Neural cell (in vitro differentiated cells): ENCODE results near the gene CYB5A. TPM values are rescaled to one million over a fixed set of nuclear protein-coding genes. Genes with fewer than 3 reads are reported as not detected.

ENCODE experiments used
- H2AFZ ChIP-seq: fragments of 200-600, 300-800 bp; sonication (generic), shearing (Covaris generic); 2 replicates; pipeline ENCODE4 v1.6.0; 2014; ENCODE audit warnings: low read depth, mild to moderate bottlenecking, antibody characterized with exemption, low read length, moderate library complexity
- H3F3A ChIP-seq: fragments of 200-600 bp; shearing (Covaris generic); 2 replicates; pipeline ENCODE4 v1.6.1; 2016; ENCODE audit warnings: mild to moderate bottlenecking, moderate library complexity, mixed read lengths, antibody characterized with exemption, low read length; ENCODE audit not compliant: insufficient read depth, poor library complexity, severe bottlenecking
- H3K27ac ChIP-seq: fragments of 200-600, 300-800 bp; sonication (generic), shearing (Covaris generic); 2 replicates; pipeline ENCODE4 v1.5.1; 2014; ENCODE audit warnings: mild to moderate bottlenecking, low read length, moderate library complexity
- H3K27me3 ChIP-seq: fragments of 300-800, 200-600 bp; sonication (generic), shearing (Covaris generic); 2 replicates; pipeline ENCODE4 v1.6.0; 2014; ENCODE audit warnings: mild to moderate bottlenecking, low read depth, low read length, moderate library complexity; ENCODE audit not compliant: insufficient read depth
- H3K36me3 ChIP-seq: fragments of 300-800, 200-600 bp; sonication (generic), shearing (Covaris generic); 2 replicates; pipeline ENCODE4 v1.5.1; 2014; ENCODE audit warnings: mild to moderate bottlenecking, antibody characterized with exemption, low read length, moderate library complexity; ENCODE audit not compliant: insufficient read depth
- H3K4me2 ChIP-seq: fragments of 300-800, 200-600 bp; sonication (generic), shearing (Covaris generic); 2 replicates; pipeline ENCODE4 v1.6.0; 2014; ENCODE audit warnings: mild to moderate bottlenecking, low read length
- H3K4me3 ChIP-seq: fragments of 300-800, 200-600 bp; sonication (generic), shearing (Covaris generic); 2 replicates; pipeline ENCODE4 v1.5.1; 2014; ENCODE audit warnings: mild to moderate bottlenecking, low read length, moderate library complexity
- H3K79me2 ChIP-seq: fragments of 200-600 bp; shearing (Covaris generic); replicated peaks from 2 replicates; pipeline ENCODE4 v1.6.0; 2014; ENCODE audit warnings: mild to moderate bottlenecking, low read length, moderate library complexity; ENCODE audit not compliant: insufficient read depth
- H3K9ac ChIP-seq: fragments of 300-800, 200-600 bp; sonication (generic), shearing (Covaris generic); 2 replicates; pipeline ENCODE4 v1.6.1; 2016; ENCODE audit warnings: mild to moderate bottlenecking, low read length, mixed read lengths
- H3K9me2 ChIP-seq: fragments of 200-600 bp; shearing (Covaris generic); 2 replicates; pipeline ENCODE4 v1.6.1; 2016; ENCODE audit warnings: mild to moderate bottlenecking, low read length, mixed read lengths; ENCODE audit not compliant: insufficient read depth
- H3K9me3 ChIP-seq: fragments of 200-600, 300-800 bp; sonication (generic), shearing (Covaris generic); 2 replicates; pipeline ENCODE4 v1.6.1; 2016; ENCODE audit warnings: mild to moderate bottlenecking, mixed run types, low read length, moderate library complexity, mixed read lengths
- H4K20me1 ChIP-seq: fragments of 200-600 bp; shearing (Covaris generic); 2 replicates; pipeline ENCODE4 v1.6.1; 2016; ENCODE audit warnings: mild to moderate bottlenecking, mixed run types; ENCODE audit not compliant: insufficient read depth
- CTCF ChIP-seq: fragments of 450-650 bp; IDR thresholded peaks from 2 replicates; pipeline ENCODE4 v1.5.1; 2014; ENCODE audit warnings: antibody characterized with exemption, mild to moderate bottlenecking, moderate library complexity; ENCODE audit not compliant: poor library complexity, severe bottlenecking
- EP300 ChIP-seq: fragments of 450-650 bp; conservative IDR thresholded peaks from 2 replicates; pipeline ENCODE4 v1.6.1; 2014; ENCODE audit warnings: antibody characterized with exemption, mild to moderate bottlenecking, moderate library complexity; ENCODE audit not compliant: poor library complexity, severe bottlenecking
- EZH2 ChIP-seq: fragments of 200-600, 300-800 bp; shearing (Covaris generic), sonication (generic); IDR thresholded peaks from 2 replicates; pipeline ENCODE4 v1.6.1; 2014; ENCODE audit warnings: antibody characterized with exemption, low read length, borderline replicate concordance, mild to moderate bottlenecking; ENCODE audit not compliant: insufficient read depth, poor library complexity, severe bottlenecking
- MXI1 ChIP-seq: fragments of 450-650 bp; conservative IDR thresholded peaks from 2 replicates; pipeline ENCODE4 v1.6.1; 2014; ENCODE audit warnings: antibody characterized with exemption, mild to moderate bottlenecking; ENCODE audit not compliant: poor library complexity, severe bottlenecking
- POLR2AphosphoS5 ChIP-seq: IDR thresholded peaks from 2 replicates; pipeline ENCODE4 v1.6.1; 2012
- RAD21 ChIP-seq: fragments of 450-650 bp; conservative IDR thresholded peaks from 2 replicates; pipeline ENCODE4 v1.6.1; 2014; ENCODE audit warnings: antibody characterized with exemption, mild to moderate bottlenecking, moderate library complexity
- REST ChIP-seq: IDR thresholded peaks from 2 replicates; pipeline ENCODE4 v1.6.1; 2012; ENCODE audit warnings: borderline replicate concordance
- SMC3 ChIP-seq: fragments of 450-650 bp; conservative IDR thresholded peaks from 2 replicates; pipeline ENCODE4 v1.6.1; 2014; ENCODE audit warnings: antibody characterized with exemption, mild to moderate bottlenecking, moderate library complexity; ENCODE audit not compliant: poor library complexity
- TAF1 ChIP-seq: IDR thresholded peaks from 2 replicates; pipeline ENCODE4 v1.6.1; 2012; ENCODE audit warnings: low read depth
- polyA plus RNA-seq: library from polyadenylated mRNA; depleted of rRNA; stranded (reverse); fragments of >200 nt; gene quantifications from 2 replicates; pipeline ENCODE4 v1.2.3, GENCODE V29; 2014

Gene CYB5A
- polyA plus RNA-seq, 1 donor from 2014 or later = 35.4 TPM

GRCh38 chr18:74292541-74292858, 737 bp upstream of the CYB5A start:
- Histone ChIP-seq H2AFZ (no peak overlapping the region), H3F3A (no peaks in the 10 kb centered on the region), H4K20me1 (no peaks in the 10 kb centered on the region), H3K27ac (peak overlapping the region; percentile 18), H3K9me2 (no peaks in the 10 kb centered on the region), H3K9ac (peak overlapping the region; percentile 58), H3K4me3 (peak overlapping the region; percentile 99), H3K36me3 (no peaks in the 10 kb centered on the region), H3K4me2 (peak overlapping the region; percentile 54), H3K9me3 (no peaks in the 10 kb centered on the region), H3K27me3 (no peaks in the 10 kb centered on the region), H3K79me2 (no peaks in the 10 kb centered on the region)
- no peak for TF ChIP-seq TAF1

- Histone ChIP-seq H4K20me1 (no peaks in the 10 kb centered on the region), H3K4me2 (peak overlapping the region; percentile 60), H3K4me3 (peak overlapping the region; percentile 99), H3K9me3 (no peaks in the 10 kb centered on the region), H3K9me2 (no peaks in the 10 kb centered on the region), H3K27ac (peak overlapping the region; percentile 39), H3K36me3 (no peaks in the 10 kb centered on the region), H3K27me3 (no peaks in the 10 kb centered on the region), H3K9ac (peak overlapping the region; percentile 65), H3F3A (no peaks in the 10 kb centered on the region), H2AFZ (peak overlapping the region; percentile 99), H3K79me2 (no peaks in the 10 kb centered on the region)
- TF ChIP-seq SMC3 (no peak), MXI1 (peak; percentile 19)
These were observed 342 bp downstream of the CYB5A start for GRCh38 chr18:74291472-74291770.

DNA sequence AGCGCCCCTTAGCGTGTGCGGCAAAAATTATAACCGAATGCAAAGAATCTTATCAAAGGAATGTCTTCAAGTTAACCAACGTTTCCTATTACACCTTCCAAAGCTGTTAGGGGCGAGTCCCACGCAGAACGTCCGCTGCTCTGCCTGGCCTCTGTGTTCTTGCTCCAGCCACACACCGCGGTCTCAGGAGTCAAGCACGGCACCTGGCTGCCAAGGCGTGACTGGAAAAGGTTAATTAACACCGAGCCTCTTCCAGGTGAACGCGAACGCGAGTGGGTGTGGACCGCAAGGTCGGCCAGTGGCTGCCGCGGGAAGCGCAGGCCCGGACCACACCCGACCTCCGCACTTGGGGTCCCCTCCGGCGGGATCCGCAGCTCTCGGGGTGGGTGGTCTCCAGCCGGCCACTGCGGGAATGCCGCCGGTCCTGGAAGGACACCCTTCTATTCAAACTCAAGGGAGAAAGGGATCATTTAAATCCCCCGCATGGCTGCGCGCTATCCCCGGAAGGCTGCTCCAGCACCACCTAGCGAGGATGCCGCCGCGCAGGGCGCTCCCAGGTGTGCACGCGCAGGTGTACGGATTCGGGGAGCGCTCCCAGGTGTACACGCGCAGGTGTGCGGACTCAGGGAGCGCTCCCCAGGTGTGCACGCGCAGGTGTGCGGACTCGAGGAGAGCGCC, 830 bp downstream of the CYB5A start:
- H3K36me3 ChIP-seq = no peaks in the 10 kb centered on the region
- H3F3A ChIP-seq = no peaks in the 10 kb centered on the region
- H3K79me2 ChIP-seq = no peaks in the 10 kb centered on the region
- TF ChIP-seq POLR2AphosphoS5 = no peak
- TF ChIP-seq RAD21 = no peak
- no peak for TF ChIP-seq MXI1
- no peak for TF ChIP-seq CTCF
- TF ChIP-seq EP300 = no peak
- no peak for TF ChIP-seq SMC3
- TF ChIP-seq EZH2 = no peak
- TF ChIP-seq TAF1 = no peak
- TF ChIP-seq REST = no peak
- peak overlapping the region; percentile 99 for H2AFZ ChIP-seq
- H3K27ac ChIP-seq = no peak overlapping the region
- no peaks in the 10 kb centered on the region for H3K9me2 ChIP-seq
- H3K9me3 ChIP-seq = no peaks in the 10 kb centered on the region
- H3K9ac ChIP-seq = peak overlapping the region; percentile 65
- H3K4me2 ChIP-seq = peak overlapping the region; percentile 60
- H4K20me1 ChIP-seq = no peaks in the 10 kb centered on the region
- H3K4me3 ChIP-seq = peak overlapping the region; percentile 99
- H3K27me3 ChIP-seq = no peaks in the 10 kb centered on the region
